GM19239 (cell line): ENCODE results near the gene MUC3A.
"Not testable (repeated sequence)": the region's sequence is repeated elsewhere in the genome, so short reads cannot be mapped to it uniquely, and the experiment has no call there.

Source experiments
- DNase-seq: peaks from one replicate; pipeline ENCODE4 v3.0.0; 2011; ENCODE audit warnings: low spot score; ENCODE audit not compliant: insufficient read length
- FAIRE-seq: peaks from 2 replicates; lab custom pipeline; 2011; peaks lifted over from hg19 to GRCh38; lab: Jason Lieb, UNC

Gene MUC3A, protein sequence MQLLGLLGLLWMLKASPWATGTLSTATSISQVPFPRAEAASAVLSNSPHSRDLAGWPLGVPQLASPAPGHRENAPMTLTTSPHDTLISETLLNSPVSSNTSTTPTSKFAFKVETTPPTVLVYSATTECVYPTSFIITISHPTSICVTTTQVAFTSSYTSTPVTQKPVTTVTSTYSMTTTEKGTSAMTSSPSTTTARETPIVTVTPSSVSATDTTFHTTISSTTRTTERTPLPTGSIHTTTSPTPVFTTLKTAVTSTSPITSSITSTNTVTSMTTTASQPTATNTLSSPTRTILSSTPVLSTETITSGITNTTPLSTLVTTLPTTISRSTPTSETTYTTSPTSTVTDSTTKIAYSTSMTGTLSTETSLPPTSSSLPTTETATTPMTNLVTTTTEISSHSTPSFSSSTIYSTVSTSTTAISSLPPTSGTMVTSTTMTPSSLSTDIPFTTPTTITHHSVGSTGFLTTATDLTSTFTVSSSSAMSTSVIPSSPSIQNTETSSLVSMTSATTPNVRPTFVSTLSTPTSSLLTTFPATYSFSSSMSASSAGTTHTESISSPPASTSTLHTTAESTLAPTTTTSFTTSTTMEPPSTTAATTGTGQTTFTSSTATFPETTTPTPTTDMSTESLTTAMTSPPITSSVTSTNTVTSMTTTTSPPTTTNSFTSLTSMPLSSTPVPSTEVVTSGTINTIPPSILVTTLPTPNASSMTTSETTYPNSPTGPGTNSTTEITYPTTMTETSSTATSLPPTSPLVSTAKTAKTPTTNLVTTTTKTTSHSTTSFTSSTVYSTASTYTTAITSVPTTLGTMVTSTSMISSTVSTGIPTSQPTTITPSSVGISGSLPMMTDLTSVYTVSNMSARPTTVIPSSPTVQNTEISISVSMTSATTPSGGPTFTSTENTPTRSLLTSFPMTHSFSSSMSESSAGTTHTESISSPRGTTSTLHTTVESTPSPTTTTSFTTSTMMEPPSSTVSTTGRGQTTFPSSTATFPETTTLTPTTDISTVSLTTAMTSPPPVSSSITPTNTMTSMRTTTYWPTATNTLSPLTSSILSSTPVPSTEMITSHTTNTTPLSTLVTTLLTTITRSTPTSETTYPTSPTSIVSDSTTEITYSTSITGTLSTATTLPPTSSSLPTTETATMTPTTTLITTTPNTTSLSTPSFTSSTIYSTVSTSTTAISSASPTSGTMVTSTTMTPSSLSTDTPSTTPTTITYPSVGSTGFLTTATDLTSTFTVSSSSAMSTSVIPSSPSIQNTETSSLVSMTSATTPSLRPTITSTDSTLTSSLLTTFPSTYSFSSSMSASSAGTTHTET (N-terminal part only)

DNA sequence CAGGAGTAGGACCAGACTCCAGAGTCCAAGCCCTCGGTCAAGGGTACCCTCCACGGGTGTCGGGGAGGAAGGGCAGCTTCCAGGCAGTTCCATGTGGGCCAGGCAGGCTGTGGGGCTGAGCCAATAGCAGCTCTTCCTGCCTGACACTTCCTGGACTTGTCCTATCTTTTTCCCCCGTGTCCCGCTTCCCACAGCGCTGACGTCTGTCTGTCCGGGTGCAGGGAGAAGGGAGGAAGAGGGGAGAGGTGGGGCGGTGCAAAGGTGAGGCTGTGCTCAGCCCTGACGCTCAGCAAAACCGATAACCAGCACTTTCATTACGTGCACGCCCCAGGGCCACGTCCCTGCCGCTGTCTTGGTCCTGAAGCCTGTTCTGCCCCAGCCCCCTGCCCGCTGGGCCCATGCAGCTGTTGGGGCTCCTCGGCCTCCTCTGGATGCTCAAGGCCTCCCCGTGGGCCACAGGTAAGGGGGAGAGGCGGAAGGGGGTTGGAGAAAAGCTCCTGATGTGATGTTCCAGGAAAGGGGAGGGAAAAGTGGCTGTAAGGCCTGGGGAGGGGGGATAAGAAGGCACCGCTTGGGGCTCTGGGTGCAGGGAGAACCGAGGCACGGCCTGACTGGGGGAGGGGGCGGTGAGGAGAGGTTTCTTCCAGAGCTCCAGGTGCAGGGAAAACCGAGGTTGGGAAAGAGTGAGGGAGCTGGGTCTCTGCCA, at the start of gene MUC3A:
MUC3A (plus strand) TSS at position 308 of the 706 bp plus-strand sequence; CDS start at position 399, 91 bp downstream.
- FAIRE-seq (no peak), DNase-seq (no peak)

- FAIRE-seq (no peak), DNase-seq (no peak)
These were observed 48.4 kb upstream of the MUC3A start for GRCh38 chr7:100900978-100901377.

- no peak for FAIRE-seq
- DNase-seq = no peak
These were observed 47.4 kb upstream of the MUC3A start for GRCh38 chr7:100901921-100902332.

GRCh38 chr7:100902638-100903037, 46.7 kb upstream of the MUC3A start:
- DNase-seq = no peak
- FAIRE-seq = no peak

DNA sequence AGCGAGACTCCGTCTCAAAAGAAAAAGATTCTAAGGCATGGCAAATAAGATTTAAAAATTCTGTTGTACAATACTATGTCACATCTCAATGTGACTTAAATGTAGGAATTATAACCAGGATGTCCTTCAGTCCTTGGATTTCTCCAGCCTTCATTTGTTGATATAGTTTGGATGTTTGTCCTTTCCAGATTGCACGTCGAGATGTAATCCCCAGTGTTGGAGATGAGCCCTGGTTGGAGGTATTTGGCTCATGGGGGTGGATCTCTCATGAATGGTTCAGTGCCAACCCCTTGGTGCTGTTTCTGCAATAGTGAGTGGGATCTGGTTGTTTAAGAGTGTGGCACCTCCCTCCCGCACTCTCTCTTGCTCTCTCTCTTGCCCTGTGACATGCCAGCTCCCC, 40.8 kb upstream of the MUC3A start:
- FAIRE-seq (no peak), DNase-seq (no peak)

DNA sequence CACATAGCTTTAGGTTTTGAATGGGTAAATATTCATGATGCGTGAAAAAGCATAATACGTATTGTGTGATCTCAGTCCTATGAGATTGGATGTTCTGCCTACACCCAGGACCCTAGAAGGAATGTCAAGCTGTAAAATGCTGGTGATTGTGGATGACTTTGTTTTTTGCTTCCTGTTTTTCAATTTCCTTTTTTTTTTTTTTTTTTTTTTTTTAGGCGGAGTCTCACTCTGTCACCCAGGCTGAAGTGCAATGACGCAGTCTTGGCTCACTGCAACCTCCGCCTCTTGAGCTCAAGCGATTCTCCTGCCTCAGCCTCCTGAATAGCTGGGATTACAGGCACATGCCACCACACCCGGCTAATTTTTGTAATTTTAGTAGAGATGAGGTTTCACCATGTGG, 38.9 kb upstream of the MUC3A start:
- not testable (repeated sequence) for DNase-seq, FAIRE-seq

GRCh38 chr7:100911484-100911883, 37.9 kb upstream of the MUC3A start:
- FAIRE-seq = no peak

GRCh38 chr7:100914208-100914878, 35.0 kb upstream of the MUC3A start:
- FAIRE-seq (no peak), DNase-seq (no peak)

More at GRCh38 chr7:100911484-100911883, 37.9 kb upstream of the MUC3A start:
- no peak for DNase-seq

DNA sequence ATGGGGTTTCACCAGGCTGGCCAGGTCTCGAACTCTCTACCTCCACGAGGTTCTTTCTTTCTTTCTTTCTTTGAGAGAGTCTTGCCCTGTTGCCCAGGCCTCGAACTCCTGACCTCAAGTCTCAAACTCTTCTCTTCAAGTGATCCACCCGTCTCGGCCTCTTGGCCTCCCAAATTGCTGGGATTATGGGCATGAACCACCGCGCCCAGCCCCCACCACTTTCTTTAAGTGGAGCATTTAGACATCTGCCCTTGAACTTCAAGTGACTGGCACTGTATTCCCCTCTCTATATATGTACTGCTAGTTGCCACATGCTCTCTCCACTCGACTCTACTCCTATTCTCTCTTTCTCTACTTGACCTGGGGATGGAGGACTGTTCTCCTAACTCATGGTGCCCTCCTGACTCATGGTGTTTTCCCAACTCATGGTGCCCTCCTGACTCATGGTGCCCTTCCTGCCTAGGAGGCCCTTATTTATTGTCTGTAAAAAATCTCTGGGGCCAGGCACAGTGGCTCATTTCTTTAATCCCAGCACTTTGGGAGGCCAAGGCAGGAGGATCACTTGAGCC, 34.4 kb upstream of the MUC3A start:
- FAIRE-seq = no peak
- DNase-seq = no peak

GRCh38 chr7:100919335-100919734, 30.0 kb upstream of the MUC3A start:
- not testable (repeated sequence) for DNase-seq, FAIRE-seq

DNA sequence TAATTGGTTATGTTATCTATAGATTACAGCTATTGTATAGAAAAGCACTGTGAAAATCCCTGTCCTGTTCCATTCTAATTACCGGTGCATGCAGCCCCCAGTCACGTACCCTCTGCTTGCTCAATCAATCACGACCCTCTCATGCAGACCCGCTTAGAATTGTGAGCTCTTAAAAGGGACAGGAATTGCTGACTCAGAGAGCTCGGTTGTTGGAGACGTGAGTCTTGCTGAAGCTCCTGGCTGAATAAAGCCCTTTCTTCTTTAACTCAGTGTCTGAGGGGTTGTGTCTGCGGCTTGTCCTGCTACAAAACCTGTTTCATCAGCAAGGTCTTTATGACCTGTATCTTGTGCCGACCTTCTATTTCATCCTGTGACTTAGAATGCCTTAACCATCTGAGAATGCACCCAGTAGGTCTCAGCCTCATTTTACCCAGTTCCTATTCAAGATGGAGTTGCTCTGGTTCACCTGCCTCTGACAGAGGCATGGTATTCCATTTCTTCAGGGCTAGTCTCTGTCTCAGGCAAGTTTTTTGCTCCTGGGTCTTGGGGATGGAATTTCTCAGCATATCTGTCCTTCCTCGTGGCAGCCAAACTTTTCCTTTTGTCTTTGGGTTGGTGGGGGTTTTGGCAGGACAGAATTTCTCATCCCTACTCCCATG, 29.4 kb upstream of the MUC3A start:
- not testable (repeated sequence) for DNase-seq, FAIRE-seq

- DNase-seq (no peak), FAIRE-seq (no peak)
These were observed 28.3 kb upstream of the MUC3A start for GRCh38 chr7:100921039-100921438.

DNA sequence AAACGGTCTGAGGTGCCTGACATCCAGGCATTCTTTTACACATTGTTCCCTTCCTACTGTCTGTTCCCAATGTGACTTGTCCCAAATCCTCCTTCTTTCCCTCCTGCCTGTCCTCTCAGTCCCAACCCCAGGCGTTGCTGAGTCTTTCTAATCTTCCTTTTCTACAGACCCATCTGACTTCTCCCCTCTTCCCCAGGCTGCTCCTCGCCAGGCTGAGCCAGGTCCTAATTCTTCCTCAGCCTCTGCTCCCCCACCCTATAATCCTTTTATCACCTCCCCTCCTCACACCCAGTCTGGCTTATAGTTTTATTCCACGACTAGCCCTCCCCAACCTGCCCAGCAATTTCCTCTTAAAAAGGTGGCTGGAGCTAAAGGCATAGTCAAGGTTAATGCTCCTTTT, 25.7 kb upstream of the MUC3A start:
- DNase-seq, FAIRE-seq: not testable (repeated sequence)

DNA sequence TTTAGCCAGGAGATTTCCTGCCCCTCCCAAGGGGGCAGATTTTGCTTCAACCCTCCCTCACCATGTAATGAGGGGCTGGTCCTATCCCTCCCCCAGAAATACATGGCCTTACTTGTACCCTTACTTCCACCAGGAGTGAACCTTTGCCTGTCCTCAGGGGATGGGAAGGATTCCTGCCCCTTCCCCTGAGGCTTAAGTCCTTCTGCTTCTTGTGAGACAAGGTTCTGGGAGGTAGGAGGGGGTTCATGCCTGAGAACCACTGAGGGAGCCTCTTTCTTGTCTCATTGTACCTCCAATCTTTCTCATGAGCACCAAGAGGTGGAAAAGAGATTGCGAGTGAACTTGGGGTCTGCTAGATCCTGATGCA, 19.5 kb upstream of the MUC3A start:
- FAIRE-seq = no peak
- no peak for DNase-seq

- no peak for FAIRE-seq
- no peak for DNase-seq
These were observed 15.6 kb upstream of the MUC3A start for GRCh38 chr7:100933734-100934133.

DNA sequence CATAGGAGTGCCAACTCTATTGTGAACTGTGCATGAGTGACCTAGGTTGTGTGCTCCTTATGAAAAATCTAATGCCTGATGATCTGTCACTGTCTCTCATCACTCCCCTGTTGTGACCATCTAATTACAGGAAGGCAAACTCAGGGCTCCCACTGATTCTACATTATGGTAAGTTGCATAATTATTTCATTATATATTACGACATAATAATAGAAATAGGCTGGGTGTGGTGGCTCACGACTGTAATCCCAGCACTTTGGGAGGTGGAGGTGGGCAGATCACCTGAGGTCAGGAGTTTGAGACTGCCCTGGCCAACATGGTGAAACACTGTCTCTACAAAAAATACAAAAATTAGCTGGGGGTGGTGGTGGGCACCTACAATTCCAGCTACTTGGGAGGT, 14.0 kb upstream of the MUC3A start:
- DNase-seq, FAIRE-seq: not testable (repeated sequence)

- DNase-seq, FAIRE-seq: not testable (repeated sequence)
These were observed 13.2 kb upstream of the MUC3A start for GRCh38 chr7:100936167-100936566.
